ENCODE measurements around the gene WDR37. TPM values are rescaled to one million over a fixed set of nuclear protein-coding genes. Genes with fewer than 3 reads are reported as not detected.
A peak's percentile ranks its signal among the peaks of the same experiment; 100 is the strongest.

Gene WDR37
- total and polyA plus RNA-seq, 9 of the 15 experiments (the other 6 are each of a cell fraction or from before 2014, with no cell fraction given), result 2.3 to 11.6 (median 6.7) TPM

DNA sequence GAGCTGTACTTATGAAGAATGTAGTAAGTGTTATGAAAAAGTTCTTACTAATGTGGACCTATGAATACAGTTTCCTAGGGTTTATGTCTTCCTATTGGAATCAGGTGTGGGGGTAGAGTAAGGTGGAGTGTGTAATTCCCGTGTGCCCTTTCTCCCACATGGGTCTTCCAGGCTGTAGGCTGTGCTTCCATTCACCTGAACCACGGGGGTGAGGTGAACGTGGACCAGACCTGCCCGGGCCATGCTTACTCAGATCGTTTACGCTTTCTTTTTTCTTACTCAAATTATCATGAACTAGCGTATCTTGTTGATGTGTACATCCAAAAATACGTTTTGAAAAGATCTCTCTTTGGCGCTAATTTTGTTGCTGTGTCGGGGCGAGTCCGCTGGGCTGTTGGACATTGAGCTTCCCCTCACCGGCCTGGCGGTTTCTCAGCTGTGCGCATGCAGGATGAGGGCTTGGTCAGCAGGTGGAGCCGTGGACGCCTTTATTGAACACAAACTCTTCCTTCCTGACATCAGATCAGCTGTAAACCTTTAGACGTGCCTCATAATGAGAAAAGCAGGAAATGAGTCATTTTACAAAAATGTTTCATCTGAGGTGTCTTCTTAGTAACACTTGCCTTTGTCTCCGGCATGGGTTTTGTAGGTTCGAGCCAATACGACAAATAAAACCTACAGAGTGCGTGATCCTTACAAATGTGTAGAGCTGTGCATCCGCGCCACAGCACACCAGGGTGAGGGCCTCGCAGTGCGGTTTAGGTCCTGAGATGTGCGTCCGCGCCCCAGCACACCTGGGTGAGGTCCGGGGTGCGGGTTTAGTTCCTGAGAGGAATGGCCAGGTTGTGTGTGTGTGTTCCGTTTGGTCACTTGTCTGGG lies 53.8 kb downstream of the WDR37 start (continued):
- TF ChIP-seq, protein P1, sequence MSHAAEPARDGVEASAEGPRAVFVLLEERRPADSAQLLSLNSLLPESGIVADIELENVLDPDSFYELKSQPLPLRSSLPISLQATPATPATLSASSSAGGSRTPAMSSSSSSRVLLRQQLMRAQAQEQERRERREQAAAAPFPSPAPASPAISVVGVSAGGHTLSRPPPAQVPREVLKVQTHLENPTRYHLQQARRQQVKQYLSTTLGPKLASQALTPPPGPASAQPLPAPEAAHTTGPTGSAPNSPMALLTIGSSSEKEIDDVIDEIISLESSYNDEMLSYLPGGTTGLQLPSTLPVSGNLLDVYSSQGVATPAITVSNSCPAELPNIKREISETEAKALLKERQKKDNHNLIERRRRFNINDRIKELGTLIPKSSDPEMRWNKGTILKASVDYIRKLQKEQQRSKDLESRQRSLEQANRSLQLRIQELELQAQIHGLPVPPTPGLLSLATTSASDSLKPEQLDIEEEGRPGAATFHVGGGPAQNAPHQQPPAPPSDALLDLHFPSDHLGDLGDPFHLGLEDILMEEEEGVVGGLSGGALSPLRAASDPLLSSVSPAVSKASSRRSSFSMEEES (CRISPR knock-in tag; IDR thresholded peaks at IDR 0.05), result no peak
- no peak for TF ChIP-seq ZNF583 (CRISPR knock-in tag; IDR thresholded peaks at IDR 0.05)
- TF ChIP-seq MTA3 (IDR thresholded peaks at IDR 0.05; ENCODE audit: borderline replicate concordance), result no peak
- no peak for TF ChIP-seq PYGO2 (tag; IDR thresholded peaks at IDR 0.05)
- no peak for TF ChIP-seq KLF1 (tag; IDR thresholded peaks at IDR 0.05)
- no peak for TF ChIP-seq TAF15 (IDR thresholded peaks at IDR 0.05; ENCODE audit: low read depth, low read length)
- no peak for TF ChIP-seq SRSF3 (IDR thresholded peaks at IDR 0.05; ENCODE audit: insufficient read depth, low read length)
- TF ChIP-seq, protein P2, sequence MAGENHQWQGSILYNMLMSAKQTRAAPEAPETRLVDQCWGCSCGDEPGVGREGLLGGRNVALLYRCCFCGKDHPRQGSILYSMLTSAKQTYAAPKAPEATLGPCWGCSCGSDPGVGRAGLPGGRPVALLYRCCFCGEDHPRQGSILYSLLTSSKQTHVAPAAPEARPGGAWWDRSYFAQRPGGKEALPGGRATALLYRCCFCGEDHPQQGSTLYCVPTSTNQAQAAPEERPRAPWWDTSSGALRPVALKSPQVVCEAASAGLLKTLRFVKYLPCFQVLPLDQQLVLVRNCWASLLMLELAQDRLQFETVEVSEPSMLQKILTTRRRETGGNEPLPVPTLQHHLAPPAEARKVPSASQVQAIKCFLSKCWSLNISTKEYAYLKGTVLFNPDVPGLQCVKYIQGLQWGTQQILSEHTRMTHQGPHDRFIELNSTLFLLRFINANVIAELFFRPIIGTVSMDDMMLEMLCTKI (IDR thresholded peaks at IDR 0.05; ENCODE audit: partially characterized antibody), result no peak
- peak; percentile 65; the same call in 1 of the 2 replicates for TF ChIP-seq FOSL1 (tag; conservative IDR thresholded peaks at IDR 0.05)
- TF ChIP-seq, protein P3, sequence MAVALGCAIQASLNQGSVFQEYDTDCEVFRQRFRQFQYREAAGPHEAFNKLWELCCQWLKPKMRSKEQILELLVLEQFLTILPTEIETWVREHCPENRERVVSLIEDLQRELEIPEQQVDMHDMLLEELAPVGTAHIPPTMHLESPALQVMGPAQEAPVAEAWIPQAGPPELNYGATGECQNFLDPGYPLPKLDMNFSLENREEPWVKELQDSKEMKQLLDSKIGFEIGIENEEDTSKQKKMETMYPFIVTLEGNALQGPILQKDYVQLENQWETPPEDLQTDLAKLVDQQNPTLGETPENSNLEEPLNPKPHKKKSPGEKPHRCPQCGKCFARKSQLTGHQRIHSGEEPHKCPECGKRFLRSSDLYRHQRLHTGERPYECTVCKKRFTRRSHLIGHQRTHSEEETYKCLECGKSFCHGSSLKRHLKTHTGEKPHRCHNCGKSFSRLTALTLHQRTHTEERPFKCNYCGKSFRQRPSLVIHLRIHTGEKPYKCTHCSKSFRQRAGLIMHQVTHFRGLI (CRISPR knock-in tag; IDR thresholded peaks at IDR 0.05), result no peak
- TF ChIP-seq, protein P4, sequence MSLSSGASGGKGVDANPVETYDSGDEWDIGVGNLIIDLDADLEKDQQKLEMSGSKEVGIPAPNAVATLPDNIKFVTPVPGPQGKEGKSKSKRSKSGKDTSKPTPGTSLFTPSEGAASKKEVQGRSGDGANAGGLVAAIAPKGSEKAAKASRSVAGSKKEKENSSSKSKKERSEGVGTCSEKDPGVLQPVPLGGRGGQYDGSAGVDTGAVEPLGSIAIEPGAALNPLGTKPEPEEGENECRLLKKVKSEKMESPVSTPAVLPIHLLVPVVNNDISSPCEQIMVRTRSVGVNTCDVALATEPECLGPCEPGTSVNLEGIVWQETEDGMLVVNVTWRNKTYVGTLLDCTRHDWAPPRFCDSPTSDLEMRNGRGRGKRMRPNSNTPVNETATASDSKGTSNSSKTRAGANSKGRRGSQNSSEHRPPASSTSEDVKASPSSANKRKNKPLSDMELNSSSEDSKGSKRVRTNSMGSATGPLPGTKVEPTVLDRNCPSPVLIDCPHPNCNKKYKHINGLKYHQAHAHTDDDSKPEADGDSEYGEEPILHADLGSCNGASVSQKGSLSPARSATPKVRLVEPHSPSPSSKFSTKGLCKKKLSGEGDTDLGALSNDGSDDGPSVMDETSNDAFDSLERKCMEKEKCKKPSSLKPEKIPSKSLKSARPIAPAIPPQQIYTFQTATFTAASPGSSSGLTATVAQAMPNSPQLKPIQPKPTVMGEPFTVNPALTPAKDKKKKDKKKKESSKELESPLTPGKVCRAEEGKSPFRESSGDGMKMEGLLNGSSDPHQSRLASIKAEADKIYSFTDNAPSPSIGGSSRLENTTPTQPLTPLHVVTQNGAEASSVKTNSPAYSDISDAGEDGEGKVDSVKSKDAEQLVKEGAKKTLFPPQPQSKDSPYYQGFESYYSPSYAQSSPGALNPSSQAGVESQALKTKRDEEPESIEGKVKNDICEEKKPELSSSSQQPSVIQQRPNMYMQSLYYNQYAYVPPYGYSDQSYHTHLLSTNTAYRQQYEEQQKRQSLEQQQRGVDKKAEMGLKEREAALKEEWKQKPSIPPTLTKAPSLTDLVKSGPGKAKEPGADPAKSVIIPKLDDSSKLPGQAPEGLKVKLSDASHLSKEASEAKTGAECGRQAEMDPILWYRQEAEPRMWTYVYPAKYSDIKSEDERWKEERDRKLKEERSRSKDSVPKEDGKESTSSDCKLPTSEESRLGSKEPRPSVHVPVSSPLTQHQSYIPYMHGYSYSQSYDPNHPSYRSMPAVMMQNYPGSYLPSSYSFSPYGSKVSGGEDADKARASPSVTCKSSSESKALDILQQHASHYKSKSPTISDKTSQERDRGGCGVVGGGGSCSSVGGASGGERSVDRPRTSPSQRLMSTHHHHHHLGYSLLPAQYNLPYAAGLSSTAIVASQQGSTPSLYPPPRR (CRISPR knock-in tag; IDR thresholded peaks at IDR 0.05; ENCODE audit: borderline replicate concordance), result no peak
- no peak for TF ChIP-seq CREB1 (IDR thresholded peaks at IDR 0.05)
- TF ChIP-seq CREB1 (CRISPR knock-in tag; IDR thresholded peaks at IDR 0.05), result no peak

All from K562 (cell line).